SK-N-SH (cell line): Measurements from ENCODE around the gene EFHC1. TPM values are rescaled to one million over a fixed set of nuclear protein-coding genes. Genes with fewer than 3 reads are reported as not detected.

ENCODE experiments used
- CTCF ChIA-PET: fragments of 300-600, 350-600 bp; formaldehyde crosslinking; extraction: SDS; loops from one replicate; lab custom pipeline; 2021; lab: Yijun Ruan, JAX
- POLR2A ChIA-PET: fragments of 350-600 bp; sonication (Branson Sonifier 250); formaldehyde crosslinking; extraction: SDS; loops from one replicate; lab custom pipeline; 2020; ENCODE audit warnings: antibody characterized with exemption, inconsistent platforms; lab: Yijun Ruan, JAX
- DNase-seq: peaks from one replicate; pipeline ENCODE4 v3.0.0; 2012
- H2AFZ ChIP-seq: fragments of 200-600 bp; sonication (generic); 2 replicates; pipeline ENCODE4 v1.8.1; 2016; ENCODE audit warnings: antibody characterized with exemption, mild to moderate bottlenecking, low read depth
- H3F3A ChIP-seq: fragments of 200-600 bp; sonication (generic); replicated peaks from 2 replicates; pipeline ENCODE3; 2016; ENCODE audit warnings: antibody characterized with exemption, mild to moderate bottlenecking; ENCODE audit not compliant: insufficient read depth
- H3K27ac ChIP-seq, 2 experiments: fragments of 200-500 bp in 1 of 2; fragments of 200-600 bp in 1 of 2; sonication (Bioruptor generic) in 1 of 2; sonication (generic), shearing (Covaris generic) in 1 of 2; 2 replicates each; pipeline versions ENCODE4 v1.5.1 to v1.6.1; 2014 to 2016; ENCODE audit warnings: low read depth in 2 of 2, inconsistent platforms in 1 of 2, low read length in 1 of 2, mild to moderate bottlenecking in 1 of 2, mixed read lengths in 1 of 2
- H3K27me3 ChIP-seq: fragments of 200-600 bp; sonication (generic), shearing (Covaris generic); 2 replicates; pipeline ENCODE4 v1.6.1; 2016; ENCODE audit warnings: mixed run types; ENCODE audit not compliant: insufficient read depth
- H3K36me3 ChIP-seq, 2 experiments: fragments of 200-500 bp in 1 of 2; fragments of 200-600 bp in 1 of 2; sonication (Bioruptor generic) in 1 of 2; sonication (generic) in 1 of 2; replicated peaks in 1 of 2; 2 replicates each; pipeline versions ENCODE3 to v1.5.1; 2014 to 2016; ENCODE audit warnings: low read length in 1 of 2, mild to moderate bottlenecking in 1 of 2; ENCODE audit not compliant: insufficient read depth in 2 of 2, control insufficient read depth in 1 of 2
- H3K4me1 ChIP-seq, 2 experiments: fragments of 200-500 bp in 1 of 2; fragments of 200-600 bp in 1 of 2; sonication (Bioruptor generic) in 1 of 2; sonication (generic), shearing (Covaris generic) in 1 of 2; 2 replicates each; pipeline versions ENCODE4 v1.5.1 to v1.6.1; 2014 to 2016; ENCODE audit warnings: low read depth in 1 of 2, low read length in 1 of 2, mixed run types in 1 of 2; ENCODE audit not compliant: insufficient read depth in 2 of 2, control insufficient read depth in 1 of 2
- H3K4me2 ChIP-seq: fragments of 200-600 bp; sonication (generic), shearing (Covaris generic); 2 replicates; pipeline ENCODE4 v1.6.1; 2017; ENCODE audit warnings: mixed run types
- H3K4me3 ChIP-seq, 2 experiments: fragments of 200-500 bp in 1 of 2; fragments of 200-600 bp in 1 of 2; sonication (Bioruptor generic) in 1 of 2; sonication (generic), shearing (Covaris generic) in 1 of 2; 2 replicates each; pipeline versions ENCODE4 v1.5.1 to v1.8.1; 2014 to 2016; ENCODE audit warnings: low read depth in 2 of 2, inconsistent platforms in 1 of 2, low read length in 1 of 2, mild to moderate bottlenecking in 1 of 2, mixed read lengths in 1 of 2, moderate library complexity in 1 of 2
- H3K79me2 ChIP-seq: fragments of 200-600 bp; sonication (generic); 2 replicates; pipeline ENCODE4 v1.8.1; 2017; ENCODE audit warnings: mild to moderate bottlenecking; ENCODE audit not compliant: insufficient read depth
- H3K9ac ChIP-seq: fragments of 200-600 bp; sonication (generic); 2 replicates; pipeline ENCODE4 v1.6.1; 2017; ENCODE audit warnings: mixed run types
- H3K9me2 ChIP-seq: fragments of 200-600 bp; sonication (generic); 2 replicates; pipeline ENCODE4 v1.6.1; 2017; ENCODE audit warnings: mixed run types
- H3K9me3 ChIP-seq: fragments of 200-600 bp; sonication (generic); 2 replicates; pipeline ENCODE4 v1.6.1; 2017; ENCODE audit warnings: mixed run types, mild to moderate bottlenecking, moderate library complexity
- H4K20me1 ChIP-seq: fragments of 200-600 bp; sonication (generic); 2 replicates; pipeline ENCODE4 v1.6.1; 2017; ENCODE audit warnings: mild to moderate bottlenecking, mixed run types; ENCODE audit not compliant: insufficient read depth
- CHD2 ChIP-seq: fragments of 150-350 bp; IDR thresholded peaks from 2 replicates; pipeline ENCODE4 v1.6.1; 2018; ENCODE audit warnings: low read length; ENCODE audit not compliant: partially characterized antibody
- ELF1 ChIP-seq: IDR thresholded peaks from 2 replicates; pipeline ENCODE4 v1.4.0; 2012
- EP300 ChIP-seq, 2 experiments: IDR thresholded peaks; 2 replicates each; pipeline versions ENCODE4 v1.4.0 to v1.6.1; 2012; ENCODE audit warnings: borderline replicate concordance in 1 of 2, low read depth in 1 of 2, low read length in 1 of 2
- FOXJ3 ChIP-seq: sonication (generic); formaldehyde crosslinking; IDR thresholded peaks from 2 replicates; pipeline ENCODE4 v1.5.1; 2020; ENCODE audit warnings: mild to moderate bottlenecking, missing genetic modification reagents
- GABPA ChIP-seq: IDR thresholded peaks from 2 replicates; pipeline ENCODE4 v1.4.0; 2012; ENCODE audit warnings: low read depth, mild to moderate bottlenecking
- JUND ChIP-seq: IDR thresholded peaks from 2 replicates; pipeline ENCODE4 v1.4.0; 2012
- MXI1 ChIP-seq: IDR thresholded peaks from 2 replicates; pipeline ENCODE4 v1.6.1; 2012; ENCODE audit warnings: mild to moderate bottlenecking, low read depth, low read length, improper control_type of control experiment
- NFIC ChIP-seq: IDR thresholded peaks from 2 replicates; pipeline ENCODE4 v1.4.0; 2012; ENCODE audit warnings: borderline replicate concordance
- NRF1 ChIP-seq: IDR thresholded peaks from 2 replicates; pipeline ENCODE4 v1.6.1; 2012; ENCODE audit warnings: low read depth, mild to moderate bottlenecking, low read length
- POLR2AphosphoS5 ChIP-seq: IDR thresholded peaks from 2 replicates; pipeline ENCODE4 v1.6.1; 2012; ENCODE audit warnings: low read depth, low read length
- RAD21 ChIP-seq: IDR thresholded peaks from 2 replicates; pipeline ENCODE4 v1.6.1; 2012; ENCODE audit warnings: mild to moderate bottlenecking, low read length
- SIN3A ChIP-seq: IDR thresholded peaks from 2 replicates; pipeline ENCODE4 v1.6.1; 2012; ENCODE audit warnings: low read depth, mild to moderate bottlenecking, low read length, moderate library complexity, borderline replicate concordance
- TAF1 ChIP-seq: IDR thresholded peaks from 2 replicates; pipeline ENCODE4 v1.6.1; 2012; ENCODE audit warnings: low read depth, mild to moderate bottlenecking, low read length, moderate library complexity, borderline replicate concordance
- TCF12 ChIP-seq: IDR thresholded peaks from 2 replicates; pipeline ENCODE4 v1.4.0; 2012
- TEAD4 ChIP-seq: IDR thresholded peaks from 2 replicates; pipeline ENCODE4 v1.4.0; 2012; ENCODE audit warnings: mild to moderate bottlenecking, borderline replicate concordance; ENCODE audit not compliant: insufficient read depth
- YY1 ChIP-seq: IDR thresholded peaks from 2 replicates; pipeline ENCODE4 v1.4.0; 2012; ENCODE audit warnings: low read depth, mild to moderate bottlenecking
- WGBS: methylation state at CpG from one replicate; pipeline ENCODE4 v1.1.6; 2017; ENCODE audit warnings: low lambda C conversion rate; 5-methylcytosine and 5-hydroxymethylcytosine counted together
- polyA plus RNA-seq, 3 experiments: library from polyadenylated mRNA; depleted of rRNA; stranded (reverse); fragments of >200 nt; gene quantifications; 2 replicates each; pipeline ENCODE4 v1.2.3, GENCODE V29; 2012
- TF ChIP-seq, protein P1 (sequence below): IDR thresholded peaks from 2 replicates; pipeline ENCODE4; 2012
- TF ChIP-seq, protein P2 (sequence below): fragments of 150-350 bp; IDR thresholded peaks from 2 replicates; pipeline ENCODE4 v1.6.1; 2017; ENCODE audit warnings: antibody characterized with exemption, low read length, low read depth, borderline replicate concordance
- TF ChIP-seq, protein P3 (sequence below): IDR thresholded peaks from 2 replicates; pipeline ENCODE4 v1.6.1; 2012; ENCODE audit warnings: mild to moderate bottlenecking, low read depth, low read length, moderate library complexity

Gene EFHC1
- polyA plus RNA-seq, 1 of the 3 experiments (the other 2 are of a cell fraction) = 39.4 TPM

DNA sequence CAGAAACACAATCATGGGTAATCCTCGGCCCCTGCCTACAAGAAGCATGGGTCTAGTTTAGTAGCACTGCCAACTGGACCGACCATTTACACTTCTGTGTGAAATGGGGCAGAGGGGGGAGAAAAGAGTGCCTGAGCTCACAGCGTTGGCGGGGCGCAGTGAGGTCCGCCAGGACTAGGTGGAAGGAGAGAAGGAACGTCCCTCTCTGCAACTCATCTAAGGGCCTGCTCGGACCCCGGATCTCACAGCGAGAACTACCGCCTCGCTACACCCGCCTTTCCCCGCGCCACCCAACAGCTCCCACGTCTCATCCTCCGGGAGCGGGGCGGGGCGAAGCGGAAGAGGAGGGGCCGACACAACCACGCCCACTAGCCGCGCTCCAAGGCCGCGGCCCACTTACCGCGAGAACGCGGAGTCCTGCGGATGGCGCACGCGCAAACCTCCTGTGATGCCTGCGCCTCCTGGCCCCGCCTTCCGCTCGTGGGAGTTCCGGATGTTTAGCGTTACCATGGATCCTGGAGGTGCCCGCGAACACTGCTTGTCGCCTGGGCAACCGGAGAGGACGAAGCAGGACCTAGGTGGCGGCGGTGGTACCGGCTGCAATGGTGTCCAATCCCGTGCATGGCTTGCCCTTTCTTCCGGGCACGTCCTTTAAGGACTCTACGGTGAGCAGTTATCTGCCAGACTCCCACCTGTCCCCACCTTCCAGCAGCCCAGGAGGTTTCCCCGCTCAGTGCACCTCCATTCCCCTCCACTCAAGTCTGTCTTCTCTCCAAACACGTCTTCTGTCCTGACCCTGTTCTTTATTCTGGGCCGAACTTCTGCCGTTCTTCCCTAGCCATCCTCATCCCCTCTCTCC lies at the start of gene EFHC1 (continued):
- TF ChIP-seq EP300 (IDR thresholded peaks at IDR 0.05; ENCODE audit: borderline replicate concordance in 1 of 2, low read depth in 1 of 2, low read length in 1 of 2) = no peak
- no peak for TF ChIP-seq RAD21
- TF ChIP-seq SIN3A = peak; percentile 92
- TF ChIP-seq MXI1 = peak; percentile 95
- TF ChIP-seq, protein P1, sequence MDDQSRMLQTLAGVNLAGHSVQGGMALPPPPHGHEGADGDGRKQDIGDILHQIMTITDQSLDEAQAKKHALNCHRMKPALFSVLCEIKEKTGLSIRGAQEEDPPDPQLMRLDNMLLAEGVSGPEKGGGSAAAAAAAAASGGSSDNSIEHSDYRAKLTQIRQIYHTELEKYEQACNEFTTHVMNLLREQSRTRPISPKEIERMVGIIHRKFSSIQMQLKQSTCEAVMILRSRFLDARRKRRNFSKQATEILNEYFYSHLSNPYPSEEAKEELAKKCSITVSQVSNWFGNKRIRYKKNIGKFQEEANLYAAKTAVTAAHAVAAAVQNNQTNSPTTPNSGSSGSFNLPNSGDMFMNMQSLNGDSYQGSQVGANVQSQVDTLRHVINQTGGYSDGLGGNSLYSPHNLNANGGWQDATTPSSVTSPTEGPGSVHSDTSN = no peak; the same call in 1 of the 2 replicates
- no peak for TF ChIP-seq TEAD4
- peak; percentile 81 for TF ChIP-seq TAF1
- TF ChIP-seq CHD2 = peak; percentile 100
- TF ChIP-seq NFIC = no peak
- TF ChIP-seq GABPA = peak; percentile 62; the same call in 1 of the 2 replicates
- TF ChIP-seq JUND = no peak
- TF ChIP-seq, protein P2, sequence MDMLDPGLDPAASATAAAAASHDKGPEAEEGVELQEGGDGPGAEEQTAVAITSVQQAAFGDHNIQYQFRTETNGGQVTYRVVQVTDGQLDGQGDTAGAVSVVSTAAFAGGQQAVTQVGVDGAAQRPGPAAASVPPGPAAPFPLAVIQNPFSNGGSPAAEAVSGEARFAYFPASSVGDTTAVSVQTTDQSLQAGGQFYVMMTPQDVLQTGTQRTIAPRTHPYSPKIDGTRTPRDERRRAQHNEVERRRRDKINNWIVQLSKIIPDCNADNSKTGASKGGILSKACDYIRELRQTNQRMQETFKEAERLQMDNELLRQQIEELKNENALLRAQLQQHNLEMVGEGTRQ = no peak
- TF ChIP-seq POLR2AphosphoS5 = peak; percentile 97
- no peak for TF ChIP-seq YY1
- no peak for TF ChIP-seq ELF1
- TF ChIP-seq, all 33 proteins: peak for 8

DNA sequence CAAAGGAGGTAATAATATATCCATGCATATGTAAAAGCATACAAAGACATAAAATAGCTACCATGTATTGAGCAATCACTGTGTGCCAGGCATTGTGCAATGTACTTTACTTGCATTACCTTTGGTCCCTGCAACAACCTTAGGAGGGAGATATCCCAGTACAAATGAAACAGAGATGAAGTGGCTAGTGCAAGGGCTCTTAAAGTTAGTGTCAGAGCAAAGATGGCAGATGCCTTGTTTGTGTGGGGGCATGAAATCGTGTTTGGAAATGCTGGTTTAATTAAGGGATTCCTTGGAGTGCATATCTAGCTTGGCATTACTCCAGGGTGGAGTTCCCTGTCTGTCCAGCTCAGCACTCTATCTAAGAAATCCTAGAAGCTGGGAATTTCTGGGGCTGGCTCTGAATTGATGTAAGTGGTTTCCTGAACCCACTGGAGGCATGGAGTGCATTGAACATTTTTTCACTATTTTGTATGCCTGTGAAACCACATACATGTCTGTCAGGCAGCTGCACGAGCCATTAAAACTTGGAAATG lies 48.4 kb upstream of the EFHC1 start:
- H3K9me2 ChIP-seq = no peaks in the 10 kb centered on the region
- H3K4me3 ChIP-seq = no peak overlapping the region
- no peak overlapping the region for H3K9ac ChIP-seq
- WGBS = 20% methylated on average over 2 of the region's 2 CpGs
- no peaks in the 10 kb centered on the region for H3F3A ChIP-seq
- no peaks in the 10 kb centered on the region for H3K79me2 ChIP-seq
- H3K27ac ChIP-seq = no peak overlapping the region
- H3K36me3 ChIP-seq = no peaks in the 10 kb centered on the region
- H4K20me1 ChIP-seq = no peaks in the 10 kb centered on the region
- H2AFZ ChIP-seq = no peak overlapping the region
- no peaks in the 10 kb centered on the region; a peak in 1 of 4 replicates for H3K4me1 ChIP-seq
- no peak overlapping the region for H3K4me2 ChIP-seq
- H3K27me3 ChIP-seq = no peaks in the 10 kb centered on the region
- TF ChIP-seq, protein P3, sequence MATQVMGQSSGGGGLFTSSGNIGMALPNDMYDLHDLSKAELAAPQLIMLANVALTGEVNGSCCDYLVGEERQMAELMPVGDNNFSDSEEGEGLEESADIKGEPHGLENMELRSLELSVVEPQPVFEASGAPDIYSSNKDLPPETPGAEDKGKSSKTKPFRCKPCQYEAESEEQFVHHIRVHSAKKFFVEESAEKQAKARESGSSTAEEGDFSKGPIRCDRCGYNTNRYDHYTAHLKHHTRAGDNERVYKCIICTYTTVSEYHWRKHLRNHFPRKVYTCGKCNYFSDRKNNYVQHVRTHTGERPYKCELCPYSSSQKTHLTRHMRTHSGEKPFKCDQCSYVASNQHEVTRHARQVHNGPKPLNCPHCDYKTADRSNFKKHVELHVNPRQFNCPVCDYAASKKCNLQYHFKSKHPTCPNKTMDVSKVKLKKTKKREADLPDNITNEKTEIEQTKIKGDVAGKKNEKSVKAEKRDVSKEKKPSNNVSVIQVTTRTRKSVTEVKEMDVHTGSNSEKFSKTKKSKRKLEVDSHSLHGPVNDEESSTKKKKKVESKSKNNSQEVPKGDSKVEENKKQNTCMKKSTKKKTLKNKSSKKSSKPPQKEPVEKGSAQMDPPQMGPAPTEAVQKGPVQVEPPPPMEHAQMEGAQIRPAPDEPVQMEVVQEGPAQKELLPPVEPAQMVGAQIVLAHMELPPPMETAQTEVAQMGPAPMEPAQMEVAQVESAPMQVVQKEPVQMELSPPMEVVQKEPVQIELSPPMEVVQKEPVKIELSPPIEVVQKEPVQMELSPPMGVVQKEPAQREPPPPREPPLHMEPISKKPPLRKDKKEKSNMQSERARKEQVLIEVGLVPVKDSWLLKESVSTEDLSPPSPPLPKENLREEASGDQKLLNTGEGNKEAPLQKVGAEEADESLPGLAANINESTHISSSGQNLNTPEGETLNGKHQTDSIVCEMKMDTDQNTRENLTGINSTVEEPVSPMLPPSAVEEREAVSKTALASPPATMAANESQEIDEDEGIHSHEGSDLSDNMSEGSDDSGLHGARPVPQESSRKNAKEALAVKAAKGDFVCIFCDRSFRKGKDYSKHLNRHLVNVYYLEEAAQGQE = no peak
- TF ChIP-seq TCF12 = no peak
- no peak for TF ChIP-seq SIN3A
- TF ChIP-seq, protein P2 = no peak
- TF ChIP-seq, protein P1 = no peak
- TF ChIP-seq FOXJ3 (CRISPR knock-in tag) = no peak
- TF ChIP-seq NRF1 = no peak
- TF ChIP-seq TEAD4 = no peak
- TF ChIP-seq EP300 (IDR thresholded peaks at IDR 0.05; ENCODE audit: borderline replicate concordance in 1 of 2, low read depth in 1 of 2, low read length in 1 of 2) = no peak
- TF ChIP-seq, all 33 proteins: peak for 0
- H3K9me3 ChIP-seq = no peaks in the 10 kb centered on the region
- POLR2A ChIA-PET = interaction anchor here (1.9 kb wide), 1 partner anchor 9 kb away, joined by 4 read pairs; the partner anchor contains the start of gene PAQR8
- CTCF ChIA-PET = interaction anchor here (0.8 to 1.7 kb wide), 2 partner anchors 28 to 85 kb away, joined by 3 to 4 read pairs; no protein-coding TSS in a partner anchor
- DNase-seq = no peak
